A673 (cell line): ENCODE data around the gene HAPSTR1. TPM values are rescaled to one million over a fixed set of nuclear protein-coding genes. Genes with fewer than 3 reads are reported as not detected.

Experiments
- BruUV-seq: library from RNA; stranded (reverse); fragments of 400-500 nt; replicated peaks from 2 replicates; lab custom pipeline; 2021; lab: Mats Ljungman, UMichigan
- CTCF ChIA-PET: fragments of 300-600 bp; sonication (Branson Sonifier 250); formaldehyde crosslinking; loops from one replicate; lab custom pipeline; 2022; ENCODE audit warnings: antibody characterized with exemption; lab: Charles Lee
- POLR2A ChIA-PET: fragments of 300-600 bp; sonication (Branson Sonifier 250); formaldehyde crosslinking; loops from one replicate; lab custom pipeline; 2022; ENCODE audit warnings: antibody characterized with exemption; ENCODE audit not compliant: low non-redundant PET; lab: Charles Lee
- DNase-seq: peaks from one replicate; pipeline ENCODE4 v3.0.0-alpha.2; 2015; ENCODE audit warnings: low spot score
- H3K27ac ChIP-seq: fragments of 200-600 bp; sonication (generic); 2 replicates; pipeline ENCODE4 v1.5.1; 2016; ENCODE audit warnings: mixed run types, low read depth, mild to moderate bottlenecking, mixed read lengths, antibody characterized with exemption, low read length; ENCODE audit not compliant: poor library complexity, severe bottlenecking
- H3K27me3 ChIP-seq: fragments of 200-600 bp; sonication (generic); replicated peaks from 2 replicates; pipeline ENCODE4 v1.6.1; 2017; ENCODE audit warnings: mixed run types, low read depth, mild to moderate bottlenecking, mixed read lengths, antibody characterized with exemption, low read length; ENCODE audit not compliant: insufficient read depth, poor library complexity
- H3K36me3 ChIP-seq: fragments of 200-600 bp; sonication (generic); 2 replicates; pipeline ENCODE4 v1.6.1; 2016; ENCODE audit warnings: mixed run types, mild to moderate bottlenecking, mixed read lengths, antibody characterized with exemption, low read length; ENCODE audit not compliant: insufficient read depth, poor library complexity, severe bottlenecking
- H3K4me1 ChIP-seq: fragments of 200-600 bp; sonication (generic); 2 replicates; pipeline ENCODE4 v1.6.1; 2017; ENCODE audit warnings: mixed run types, mild to moderate bottlenecking, mixed read lengths, antibody characterized with exemption, low read length; ENCODE audit not compliant: insufficient read depth, poor library complexity, severe bottlenecking
- H3K4me3 ChIP-seq: fragments of 200-600 bp; sonication (generic); 2 replicates; pipeline ENCODE4 v1.5.1; 2016; ENCODE audit warnings: low read depth, mixed run types, mild to moderate bottlenecking, mixed read lengths, low read length; ENCODE audit not compliant: poor library complexity, severe bottlenecking
- H3K9me3 ChIP-seq: fragments of 200-600 bp; sonication (generic); 2 replicates; pipeline ENCODE4 v1.6.1; 2016; ENCODE audit warnings: mixed run types, low read depth, mild to moderate bottlenecking, mixed read lengths, antibody characterized with exemption, low read length; ENCODE audit not compliant: poor library complexity, severe bottlenecking
- CTCF ChIP-seq: fragments of 300-800, 200-600 bp; sonication (generic); conservative IDR thresholded peaks from 2 replicates; pipeline ENCODE4 v1.5.1; 2017; ENCODE audit warnings: low read depth, mild to moderate bottlenecking, antibody characterized with exemption, low read length, moderate library complexity, mixed read lengths
- EZH2 ChIP-seq: fragments of 200-600 bp; sonication (generic); IDR thresholded peaks from 2 replicates; pipeline ENCODE4 v1.6.1; 2017; ENCODE audit warnings: borderline replicate concordance, low read depth, mild to moderate bottlenecking, mixed read lengths, antibody characterized with exemption, low read length; ENCODE audit not compliant: poor library complexity, severe bottlenecking
- intact Hi-C: fragments of 100-400 bp; cut with micrococcal nuclease; formaldehyde crosslinking; loops from one replicate; pipeline ENCODE4 v1.10.0; 2022; ENCODE audit not compliant: unreplicated experiment
- total RNA-seq: library from RNA; stranded (reverse); gene quantifications from 2 replicates; pipeline ENCODE4 v1.2.3, GENCODE V29; 2021

The HAPSTR1 gene
- total RNA-seq, 1 experiment from 2014 or later: 90.4 TPM

- no peaks in the 10 kb centered on the region for H3K9me3 ChIP-seq
- POLR2A ChIA-PET: no interaction called here
- H3K4me1 ChIP-seq: peaks cover 27% of the 10 kb centered on the region
- no peak overlapping the region for H3K27ac ChIP-seq
- BruUV-seq: TSS peak; percentile 6
- H3K4me3 ChIP-seq: no peak overlapping the region
- no peak for TF ChIP-seq CTCF
- TF ChIP-seq EZH2: no peak
- intact Hi-C loops: no loop called here
- H3K36me3 ChIP-seq: peaks cover 18% of the 10 kb centered on the region
- H3K27me3 ChIP-seq: no peaks in the 10 kb centered on the region
- DNase-seq: no peak
- CTCF ChIA-PET: interaction anchor here (1.6 kb wide), 1 partner anchor 15 kb away, joined by 4 read pairs; no protein-coding TSS in a partner anchor
Observed at GRCh38 chr16:9124444-9124843, 33.0 kb downstream of the HAPSTR1 start.

DNA sequence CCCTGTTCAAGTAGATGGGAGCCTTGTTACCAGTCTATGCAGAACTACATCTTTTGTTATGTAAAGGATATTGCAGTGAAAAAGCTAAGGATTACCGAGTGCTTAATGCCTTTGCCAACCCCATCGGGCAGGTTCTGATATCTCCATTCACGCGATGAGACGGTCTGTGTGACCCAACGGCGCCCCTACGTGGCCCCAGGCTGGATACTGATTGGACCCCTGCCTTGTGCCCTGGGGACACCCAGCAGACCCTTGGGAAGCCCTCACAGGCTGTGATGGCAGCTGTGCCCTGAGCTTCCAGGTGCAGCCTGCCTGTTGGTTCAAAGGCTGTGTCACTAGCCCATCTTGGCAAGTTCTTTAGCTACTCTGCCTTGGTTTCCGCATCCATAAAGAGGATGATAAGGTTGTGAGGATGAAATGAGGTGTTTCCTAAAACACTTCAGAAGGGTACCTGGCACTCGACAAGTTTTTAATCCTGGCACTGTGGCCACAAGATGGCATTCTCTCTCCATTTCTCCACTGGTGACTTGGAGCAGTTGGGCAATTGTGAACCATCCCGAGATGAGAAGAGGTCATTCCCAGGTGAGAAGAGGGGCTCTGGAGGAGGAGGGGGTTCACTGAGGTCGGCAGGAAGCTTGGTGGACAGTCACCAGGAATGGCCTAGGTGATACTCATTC lies 33.6 kb downstream of the HAPSTR1 start:
- Histone ChIP-seq H3K27me3 (no peaks in the 10 kb centered on the region), H3K36me3 (peaks cover 18% of the 10 kb centered on the region), H3K27ac (peak overlapping the region; percentile 49), H3K4me3 (no peak overlapping the region), H3K4me1 (peaks cover 27% of the 10 kb centered on the region), H3K9me3 (no peaks in the 10 kb centered on the region)
- BruUV-seq: no TSS peak
- POLR2A ChIA-PET: no interaction called here
- intact Hi-C loops: no loop called here
- no peak for DNase-seq
- TF ChIP-seq CTCF (peak; percentile 50), EZH2 (no peak)
- CTCF ChIA-PET: interaction anchor here (1.6 kb wide), 1 partner anchor 15 kb away, joined by 4 read pairs; no protein-coding TSS in a partner anchor

DNA sequence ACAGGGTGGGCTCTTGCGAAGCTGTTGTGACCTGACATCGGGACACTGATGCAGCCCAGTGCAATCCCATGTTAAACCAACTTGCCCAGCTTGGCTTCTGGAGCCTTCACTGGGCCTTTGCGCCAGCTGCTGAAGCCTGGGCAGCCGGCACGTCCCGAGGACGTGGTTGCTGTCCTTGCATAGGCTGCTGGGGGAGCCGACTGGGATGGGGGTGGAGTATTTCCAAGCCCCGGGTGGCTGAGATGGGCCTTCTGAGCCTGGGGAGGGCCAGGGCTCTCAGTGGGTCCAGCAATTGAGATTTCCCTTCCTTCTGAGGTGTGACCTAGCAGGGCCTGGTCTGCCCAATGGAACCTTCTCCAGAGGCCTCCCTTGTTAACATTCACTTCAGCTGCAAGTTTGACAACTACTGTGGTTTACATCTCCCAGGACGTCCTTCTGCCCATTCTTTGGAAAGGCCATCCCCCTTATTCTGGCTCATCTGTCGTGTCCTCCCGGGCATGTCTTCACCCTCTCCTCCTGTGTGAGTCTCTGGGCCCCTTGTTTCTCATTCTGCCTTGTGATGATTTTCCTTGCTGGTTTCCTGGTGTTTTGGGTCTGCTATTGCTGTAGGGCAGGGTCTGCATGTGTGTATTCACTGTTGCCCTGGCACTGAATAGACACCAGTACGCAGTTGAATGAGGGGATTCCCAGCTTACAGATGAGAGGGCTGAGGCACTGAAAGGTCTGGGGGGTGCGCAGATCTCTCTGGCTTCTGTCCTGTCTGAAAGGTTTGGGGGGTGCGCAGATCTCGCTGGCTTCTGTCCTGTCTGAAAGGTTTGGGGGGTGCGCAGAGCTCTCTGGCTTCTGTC lies 34.4 kb downstream of the HAPSTR1 start:
- TF ChIP-seq EZH2: no peak
- no peak for TF ChIP-seq CTCF
- peak overlapping the region; percentile 49 for H3K27ac ChIP-seq
- DNase-seq: no peak
- CTCF ChIA-PET: interaction anchor here (0.7 to 1.6 kb wide), 2 partner anchors 14 to 161 kb away, joined by 4 read pairs; no protein-coding TSS in a partner anchor
- BruUV-seq: no TSS peak
- intact Hi-C loops: no loop called here
- H3K36me3 ChIP-seq: peaks cover 17% of the 10 kb centered on the region
- no peak overlapping the region for H3K4me3 ChIP-seq
- no peaks in the 10 kb centered on the region for H3K27me3 ChIP-seq
- POLR2A ChIA-PET: interaction anchor here (0.8 kb wide), 1 partner anchor 27 kb away, joined by 4 read pairs; no protein-coding TSS in a partner anchor
- peaks cover 27% of the 10 kb centered on the region for H3K4me1 ChIP-seq
- no peaks in the 10 kb centered on the region for H3K9me3 ChIP-seq
